ENCODE data around the gene TTC34. TPM values are rescaled to one million over a fixed set of nuclear protein-coding genes. Genes with fewer than 3 reads are reported as not detected.

Gene TTC34, protein sequence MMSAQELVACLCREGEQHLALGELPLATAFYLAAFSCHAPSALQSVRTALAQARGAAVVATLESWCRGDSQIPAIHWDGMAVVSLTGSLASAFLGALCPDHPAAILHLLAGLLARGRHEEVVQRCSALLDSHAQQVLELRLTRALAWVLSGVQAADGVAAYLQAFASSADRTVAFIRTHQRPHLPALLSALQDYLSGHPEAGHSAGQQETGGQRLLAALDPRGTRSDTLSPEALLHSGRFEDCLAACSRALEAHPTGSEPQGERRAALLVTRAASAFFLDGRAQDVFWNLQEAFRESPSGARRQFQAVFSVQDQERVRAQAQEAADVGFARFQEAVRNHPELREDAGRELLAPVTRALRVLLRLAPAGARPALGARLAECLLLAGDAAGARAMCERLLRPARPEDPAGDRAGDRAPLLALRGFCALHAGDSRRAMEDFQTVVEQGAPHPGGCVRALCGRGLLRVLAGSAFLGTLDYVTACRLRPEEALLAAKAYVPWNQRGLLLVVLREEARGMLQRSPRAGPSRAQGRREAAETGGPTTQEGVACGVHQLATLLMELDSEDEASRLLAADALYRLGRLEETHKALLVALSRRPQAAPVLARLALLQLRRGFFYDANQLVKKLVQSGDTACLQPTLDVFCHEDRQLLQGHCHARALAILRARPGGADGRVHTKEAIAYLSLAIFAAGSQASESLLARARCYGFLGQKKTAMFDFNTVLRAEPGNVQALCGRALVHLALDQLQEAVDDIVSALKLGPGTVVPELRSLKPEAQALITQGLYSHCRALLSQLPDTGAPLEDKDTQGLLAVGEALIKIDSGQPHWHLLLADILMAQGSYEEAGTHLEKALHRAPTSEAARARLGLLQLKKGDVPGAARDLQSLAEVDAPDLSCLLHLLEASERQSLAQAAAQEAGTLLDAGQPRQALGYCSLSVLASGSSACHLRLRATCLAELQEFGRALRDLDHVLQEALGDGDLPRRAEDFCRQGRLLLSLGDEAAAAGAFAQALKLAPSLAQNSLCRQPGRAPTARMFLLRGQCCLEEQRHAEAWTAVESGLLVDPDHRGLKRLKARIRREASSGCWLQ
- under 1 TPM; 0.11 to 0.19 (median 0.16) TPM for total RNA-seq (2021; fragmentation: NEBNext Ultra II Directional; extraction: Animal tissue kit (Norgen Biotek cat#: 25700))
- long read RNA-seq = 0 reads

DNA sequence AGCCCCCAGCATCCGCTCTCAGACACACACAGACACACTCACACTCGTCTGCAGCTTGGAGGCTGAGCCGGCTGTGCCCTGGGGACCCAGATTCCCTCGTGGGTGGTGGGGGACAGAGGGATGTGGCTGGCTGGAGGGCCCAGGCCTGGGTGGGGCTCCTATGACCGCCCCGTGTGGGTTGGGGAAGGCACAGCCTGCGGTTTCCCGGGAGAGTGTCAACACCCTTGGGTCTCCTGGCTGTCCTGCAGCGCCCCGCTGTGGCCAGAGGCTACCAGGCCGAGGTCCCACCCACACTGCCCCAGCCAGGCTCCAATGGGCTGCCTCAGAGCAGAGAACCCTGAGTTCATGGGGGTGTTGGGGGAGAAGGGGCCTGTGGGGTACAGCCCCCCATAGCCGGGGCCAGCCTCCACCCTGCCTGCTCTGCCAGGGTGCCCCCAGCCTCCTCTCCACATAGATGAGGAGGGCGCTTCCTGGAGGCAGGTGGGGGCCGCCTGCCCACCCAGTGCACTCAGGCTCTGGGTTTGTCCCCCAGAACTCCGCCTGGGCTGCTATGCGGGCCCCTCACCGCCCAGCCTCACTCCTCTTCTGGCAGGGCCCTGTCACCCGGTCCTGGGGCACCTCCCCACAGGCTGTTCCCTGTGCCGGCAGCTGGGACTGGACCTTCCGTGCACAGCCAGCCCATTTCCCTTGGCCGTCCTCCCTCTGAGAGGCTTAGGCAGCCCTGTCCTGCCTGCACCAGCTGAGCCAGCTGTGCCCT lies at the start of gene TTC34:
Gene TTC34, minus strand, starts transcription at position 159 of the 757 bp plus-strand sequence. CDS start 866 bp downstream, outside the sequence.
- TF ChIP-seq, protein P1, sequence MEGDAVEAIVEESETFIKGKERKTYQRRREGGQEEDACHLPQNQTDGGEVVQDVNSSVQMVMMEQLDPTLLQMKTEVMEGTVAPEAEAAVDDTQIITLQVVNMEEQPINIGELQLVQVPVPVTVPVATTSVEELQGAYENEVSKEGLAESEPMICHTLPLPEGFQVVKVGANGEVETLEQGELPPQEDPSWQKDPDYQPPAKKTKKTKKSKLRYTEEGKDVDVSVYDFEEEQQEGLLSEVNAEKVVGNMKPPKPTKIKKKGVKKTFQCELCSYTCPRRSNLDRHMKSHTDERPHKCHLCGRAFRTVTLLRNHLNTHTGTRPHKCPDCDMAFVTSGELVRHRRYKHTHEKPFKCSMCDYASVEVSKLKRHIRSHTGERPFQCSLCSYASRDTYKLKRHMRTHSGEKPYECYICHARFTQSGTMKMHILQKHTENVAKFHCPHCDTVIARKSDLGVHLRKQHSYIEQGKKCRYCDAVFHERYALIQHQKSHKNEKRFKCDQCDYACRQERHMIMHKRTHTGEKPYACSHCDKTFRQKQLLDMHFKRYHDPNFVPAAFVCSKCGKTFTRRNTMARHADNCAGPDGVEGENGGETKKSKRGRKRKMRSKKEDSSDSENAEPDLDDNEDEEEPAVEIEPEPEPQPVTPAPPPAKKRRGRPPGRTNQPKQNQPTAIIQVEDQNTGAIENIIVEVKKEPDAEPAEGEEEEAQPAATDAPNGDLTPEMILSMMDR (IDR thresholded peaks at IDR 0.05) = no peak; the same call in 1 of the 2 replicates
- H3K4me1 Mint-ChIP-seq (ENCODE audit: low read depth) = no peaks in the 10 kb centered on the region
- peaks cover 27% of the 10 kb centered on the region for H3K9me3 Mint-ChIP-seq
- no peaks in the 10 kb centered on the region for H3K36me3 Mint-ChIP-seq (ENCODE audit: low read depth)
- H3K27me3 Mint-ChIP-seq (ENCODE audit: insufficient read depth) = no peaks in the 10 kb centered on the region
- H3K4me3 Mint-ChIP-seq = no peak within 1 kb of the TSS
- H3K27ac Mint-ChIP-seq = no peak within 1 kb of the TSS
- DNase-seq = no peak

DNA sequence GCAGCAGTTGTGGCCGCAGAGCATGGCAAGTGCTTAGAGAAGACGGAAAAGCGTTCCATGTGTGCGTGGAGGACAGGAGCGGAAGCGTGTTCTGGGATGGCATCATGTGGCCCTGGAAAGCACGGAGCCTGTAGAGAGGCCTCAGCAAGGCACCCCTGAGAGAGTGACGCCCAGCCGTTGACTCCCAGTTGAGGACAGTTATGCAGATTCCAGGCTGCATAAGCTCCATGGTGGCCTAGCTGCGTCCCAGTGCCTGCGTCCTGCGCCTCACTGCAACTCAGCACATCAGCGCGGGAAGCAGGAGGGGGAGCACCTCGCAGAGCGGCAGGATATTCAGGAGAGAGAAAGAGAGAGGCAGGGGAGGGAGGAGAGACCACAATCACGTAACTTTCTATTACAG lies 49.0 kb upstream of the TTC34 start:
- H3K27me3 Mint-ChIP-seq (ENCODE audit: insufficient read depth) = peaks cover 5% of the 10 kb centered on the region
- no peaks in the 10 kb centered on the region; the same call in 1 of the 2 replicates for H3K36me3 Mint-ChIP-seq (ENCODE audit: low read depth)
- TF ChIP-seq, protein P1 (IDR thresholded peaks at IDR 0.05) = no peak
- no peak overlapping the region for H3K4me3 Mint-ChIP-seq
- no peak for DNase-seq
- no peaks in the 10 kb centered on the region for H3K4me1 Mint-ChIP-seq (ENCODE audit: low read depth)
- no peak overlapping the region for H3K27ac Mint-ChIP-seq
- H3K9me3 Mint-ChIP-seq = peaks cover 33% of the 10 kb centered on the region

DNA sequence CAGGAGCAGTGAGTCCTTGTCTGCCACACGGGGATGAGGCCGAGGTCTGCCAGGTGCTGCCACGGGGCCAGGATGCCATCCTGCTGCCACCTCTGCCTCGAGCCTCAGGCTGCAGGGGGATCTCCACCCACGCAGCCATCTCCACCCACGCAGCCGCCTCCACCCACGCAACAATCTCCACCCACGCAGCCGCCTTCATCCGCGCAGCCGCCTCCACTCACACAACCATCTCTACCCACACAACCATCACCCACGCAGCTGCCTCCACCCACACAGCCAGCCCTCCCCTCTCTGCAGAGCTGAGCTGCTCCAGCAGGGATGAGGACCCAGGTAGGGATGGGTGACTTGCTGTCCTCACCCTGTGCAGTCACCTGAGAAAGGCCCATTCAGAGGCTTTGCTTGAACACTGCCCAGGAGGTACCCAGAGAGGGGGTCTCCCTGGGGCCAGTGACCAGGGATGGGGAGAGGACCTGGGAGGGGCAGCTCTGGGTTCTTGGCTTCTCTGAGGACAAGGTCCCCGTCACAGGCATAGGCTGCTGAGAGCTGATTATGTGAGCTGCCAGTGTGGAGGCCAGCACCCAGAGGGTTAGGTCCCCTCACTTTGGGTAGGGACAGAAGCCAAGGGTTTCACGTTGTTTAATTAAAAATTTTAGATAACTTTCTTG lies 46.6 kb upstream of the TTC34 start:
- Mint-ChIP-seq H3K36me3 (ENCODE audit: low read depth) (no peaks in the 10 kb centered on the region; the same call in 1 of the 2 replicates), H3K4me1 (ENCODE audit: low read depth) (no peaks in the 10 kb centered on the region), H3K27ac (no peak overlapping the region), H3K4me3 (no peak overlapping the region), H3K9me3 (peaks cover 49% of the 10 kb centered on the region), H3K27me3 (ENCODE audit: insufficient read depth) (peaks cover 7% of the 10 kb centered on the region)
- no peak for DNase-seq
- TF ChIP-seq, protein P1 (IDR thresholded peaks at IDR 0.05) = no peak

DNA sequence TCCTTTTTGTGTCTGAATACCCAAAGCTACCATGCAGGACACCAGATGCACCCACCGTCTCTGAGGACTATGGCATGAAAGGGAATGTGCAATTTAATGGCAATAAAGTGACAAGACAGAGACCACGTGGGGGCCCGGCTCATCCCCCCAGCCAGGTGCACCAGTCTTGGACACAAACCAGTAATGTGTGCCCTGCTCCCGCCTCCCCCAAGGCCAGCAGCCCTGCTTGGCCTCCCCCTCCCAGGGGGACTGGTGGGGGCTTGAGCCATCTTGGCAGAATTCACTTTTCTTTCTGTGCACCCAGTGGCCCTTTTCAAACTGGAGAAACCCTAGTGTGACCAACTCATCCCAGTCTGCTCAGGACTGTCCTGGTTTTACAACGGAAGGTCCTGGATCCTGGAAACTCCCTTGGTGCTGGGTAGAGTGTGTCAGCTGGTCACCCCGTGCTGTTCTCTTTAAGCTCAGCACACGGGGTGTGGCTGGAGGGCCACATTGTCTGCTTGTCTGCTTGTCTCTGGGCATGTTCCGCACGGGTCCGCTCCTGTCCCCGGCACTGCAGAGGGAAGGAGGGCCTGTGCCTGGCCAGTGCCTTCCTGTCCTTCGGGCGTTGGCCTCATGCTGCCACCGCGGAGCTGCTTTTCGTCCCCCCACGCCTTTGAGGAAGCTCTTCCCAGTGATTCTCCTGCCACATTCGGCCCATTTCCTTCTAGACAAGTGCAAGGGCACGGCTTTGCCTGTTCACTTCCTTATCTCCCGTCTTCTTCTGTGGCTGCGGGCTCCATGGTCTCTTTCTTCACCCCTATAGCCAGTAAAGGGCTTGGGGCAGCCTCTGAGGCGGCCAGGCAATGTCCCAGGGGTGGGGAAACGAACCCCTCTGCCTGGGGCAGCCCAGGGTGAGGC lies 45.8 kb upstream of the TTC34 start:
- H3K36me3 Mint-ChIP-seq (ENCODE audit: low read depth) = no peaks in the 10 kb centered on the region; the same call in 1 of the 2 replicates
- H3K27ac Mint-ChIP-seq = no peak overlapping the region
- DNase-seq = no peak
- H3K4me3 Mint-ChIP-seq = no peak overlapping the region
- TF ChIP-seq, protein P1 (IDR thresholded peaks at IDR 0.05) = no peak
- H3K9me3 Mint-ChIP-seq = peaks cover 48% of the 10 kb centered on the region
- H3K27me3 Mint-ChIP-seq (ENCODE audit: insufficient read depth) = peaks cover 7% of the 10 kb centered on the region
- no peaks in the 10 kb centered on the region for H3K4me1 Mint-ChIP-seq (ENCODE audit: low read depth)
